HG03565 (cell line): Measurements from ENCODE around the gene NOBOX.
"Not testable (repeated sequence)": the region's sequence is repeated elsewhere in the genome, so short reads cannot be mapped to it uniquely, and the experiment has no call there.

Source experiments
- ATAC-seq: cut with Tn5 transposase; IDR thresholded peaks from one replicate; pipeline ENCODE4 v1.9.1; 2021; ENCODE audit warnings: mild to moderate bottlenecking, moderate library complexity; ENCODE audit not compliant: unreplicated experiment

Gene NOBOX

GRCh38 chr7:144403649-144404061 lies at the start of gene NOBOX:
NOBOX (minus strand) TSS chr7:144403693.
- ATAC-seq, result no peak

DNA sequence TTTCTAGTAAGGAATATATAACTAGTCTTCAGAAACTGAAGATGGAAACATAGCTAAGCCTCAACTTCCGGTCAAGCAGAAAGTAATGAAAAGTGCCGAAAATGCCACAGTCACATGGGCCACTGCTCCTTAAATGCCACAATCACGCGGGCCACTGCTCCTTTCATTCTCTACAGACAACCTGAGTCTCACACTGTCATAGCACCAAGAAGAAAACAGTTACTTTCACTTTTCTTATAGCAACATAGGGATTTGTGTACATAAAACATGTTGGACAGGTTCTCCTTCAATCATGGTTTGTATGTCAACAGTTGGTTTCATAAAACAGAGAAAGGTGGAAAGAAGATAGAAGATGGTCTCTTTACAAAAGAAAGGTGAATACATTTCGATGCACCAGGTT lies 48.6 kb upstream of the NOBOX start:
- peak; percentile 55 for ATAC-seq

DNA sequence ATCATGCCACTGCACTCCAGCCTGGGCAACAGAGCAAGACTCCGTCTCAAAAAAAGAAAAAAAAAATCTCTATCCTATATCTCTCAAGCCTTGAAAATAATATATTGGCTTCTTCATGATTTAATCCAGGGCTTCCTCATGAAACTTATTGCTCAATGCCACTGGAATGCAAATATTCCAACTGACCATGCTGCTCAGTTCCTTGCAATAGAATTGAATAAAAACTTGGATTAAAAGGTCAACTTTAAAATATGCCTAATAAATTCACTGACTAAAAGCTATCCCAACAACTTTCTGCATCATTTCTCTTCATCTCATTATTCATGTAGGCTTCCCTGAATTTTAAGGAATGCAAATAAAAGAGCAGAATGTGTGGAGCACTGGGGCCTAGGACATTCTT lies 42.1 kb upstream of the NOBOX start:
- ATAC-seq, result no peak

GRCh38 chr7:144439717-144440205 lies 36.3 kb upstream of the NOBOX start:
- no peak for ATAC-seq

GRCh38 chr7:144438759-144439158 lies 35.3 kb upstream of the NOBOX start:
- ATAC-seq, result no peak

DNA sequence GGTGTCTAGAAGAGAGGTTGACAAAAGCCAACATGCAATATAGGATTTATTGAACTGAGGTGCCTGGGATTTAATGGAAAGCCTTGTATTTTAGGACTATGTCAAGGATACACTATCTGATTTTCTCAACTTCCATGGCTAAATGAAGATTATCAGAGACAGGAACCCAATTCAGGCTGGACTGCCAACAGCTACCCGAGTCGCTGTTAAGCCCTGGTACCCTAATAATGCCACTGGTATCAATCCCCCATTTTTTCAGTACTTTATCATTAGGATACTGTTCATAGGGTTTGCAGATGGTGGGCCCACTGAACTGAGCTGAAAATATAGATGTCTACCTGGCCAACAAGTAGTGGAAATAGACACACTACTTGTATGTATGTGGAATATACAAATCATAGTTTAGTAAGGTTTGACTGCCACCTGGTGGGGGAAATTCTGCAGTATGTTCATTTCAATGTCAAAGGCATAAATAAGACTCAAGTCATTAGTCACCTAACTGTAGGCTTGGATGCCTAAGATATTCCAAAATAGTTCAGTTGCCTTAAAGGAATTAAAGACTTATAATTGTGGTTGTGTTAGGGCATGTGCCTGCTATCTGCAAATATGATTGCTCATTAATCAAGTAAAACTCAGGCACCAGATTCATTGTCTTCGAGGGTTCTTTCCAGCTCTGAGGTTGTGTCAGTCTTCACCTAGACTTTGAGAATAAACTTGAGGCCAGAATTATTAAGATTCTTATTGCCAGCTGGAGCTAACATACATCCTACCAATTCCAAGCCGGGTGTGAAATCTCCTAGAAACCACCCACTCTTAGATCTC lies 34.1 kb upstream of the NOBOX start:
- peak; percentile 84 for ATAC-seq

- no peak for ATAC-seq
Observed at GRCh38 chr7:144436500-144436899, 33.0 kb upstream of the NOBOX start.

DNA sequence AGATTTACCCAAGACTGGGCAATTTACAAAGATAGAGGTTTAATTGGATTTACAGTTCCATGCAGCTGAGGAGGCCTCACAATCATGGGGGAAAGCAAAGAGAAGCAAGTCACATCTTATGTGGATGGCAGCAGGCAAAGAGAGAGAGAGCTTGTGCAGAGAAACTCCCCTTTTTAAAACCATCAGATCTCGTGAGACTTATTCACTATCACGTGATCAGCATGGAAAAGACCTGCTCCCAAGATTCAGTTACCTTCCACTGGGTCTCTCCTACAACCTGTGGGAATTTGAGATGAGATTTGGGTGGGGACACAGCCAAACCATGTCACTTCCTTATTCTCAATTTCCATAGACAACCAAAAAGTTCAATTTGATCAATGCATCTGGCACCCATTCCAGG lies 24.9 kb upstream of the NOBOX start:
- ATAC-seq, result no peak

- ATAC-seq, result not testable (repeated sequence)
Observed at GRCh38 chr7:144427539-144427938, 24.0 kb upstream of the NOBOX start.

GRCh38 chr7:144418931-144419330 lies 15.4 kb upstream of the NOBOX start:
- not testable (repeated sequence) for ATAC-seq

DNA sequence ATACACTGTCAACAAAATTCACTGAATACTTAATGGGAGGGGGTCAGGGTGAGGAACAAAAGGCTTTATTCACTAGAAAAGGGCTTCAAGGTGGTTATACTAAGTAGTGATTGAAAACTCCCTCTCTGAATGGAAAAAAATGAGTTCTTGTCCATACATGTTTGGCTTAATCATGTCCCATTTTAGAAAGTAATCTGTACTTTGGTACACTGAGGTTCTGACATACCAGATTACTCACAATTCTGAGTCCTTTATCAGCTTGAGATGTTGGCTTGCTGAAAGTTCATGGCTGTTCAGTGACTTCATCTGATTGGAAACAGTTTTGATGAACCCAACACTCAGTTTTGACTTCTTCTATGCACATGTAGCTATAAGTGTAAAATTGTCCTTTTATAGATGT lies 12.8 kb upstream of the NOBOX start:
- ATAC-seq, result no peak

- no peak for ATAC-seq
Observed at GRCh38 chr7:144415858-144416257, 12.4 kb upstream of the NOBOX start.

GRCh38 chr7:144414815-144415214 lies 11.3 kb upstream of the NOBOX start:
- no peak for ATAC-seq

GRCh38 chr7:144410441-144410840 lies 6.9 kb upstream of the NOBOX start:
- ATAC-seq, result no peak

DNA sequence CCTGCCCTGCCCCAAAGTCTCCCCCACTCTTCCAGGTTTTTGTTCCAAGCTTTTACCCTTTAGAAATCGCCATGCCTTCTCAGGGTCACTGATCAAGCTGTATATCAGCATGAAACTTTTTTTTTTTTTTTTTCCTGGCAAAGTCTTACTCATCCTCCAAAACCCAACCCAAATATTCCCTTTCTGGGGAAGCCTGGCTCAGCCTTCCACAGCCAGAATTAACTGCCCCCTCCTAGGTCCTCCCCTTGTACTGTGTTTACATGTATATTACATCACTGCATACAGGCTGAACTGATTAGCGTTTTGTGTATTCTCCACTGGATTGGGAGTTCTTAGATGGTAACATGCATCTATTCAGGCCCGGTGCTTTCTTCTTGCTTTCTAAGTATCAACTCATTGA lies 4.6 kb upstream of the NOBOX start:
- ATAC-seq, result no peak

- ATAC-seq, result no peak
Observed at GRCh38 chr7:144407266-144407931, 3.9 kb upstream of the NOBOX start.

DNA sequence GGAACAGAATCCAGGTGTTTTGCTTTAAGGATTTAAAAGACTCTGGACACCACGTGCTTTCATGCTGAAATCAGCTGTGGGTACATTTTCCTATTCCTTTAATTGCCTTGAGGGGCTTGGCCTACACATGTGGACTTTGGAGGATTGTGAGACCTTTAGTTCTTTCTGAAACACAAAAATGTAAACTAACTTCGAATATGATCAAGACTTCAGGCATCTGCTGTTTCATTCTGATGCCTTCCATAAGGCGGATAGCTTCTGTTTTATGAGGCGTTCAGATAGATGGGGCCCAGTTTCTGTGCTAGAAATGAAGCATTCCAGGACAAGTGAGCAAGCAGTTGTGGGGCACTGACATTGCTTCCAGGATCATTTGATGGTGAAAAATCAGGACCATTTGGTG lies 1.5 kb upstream of the NOBOX start:
- no peak for ATAC-seq

- no peak for ATAC-seq
Observed at GRCh38 chr7:144403102-144403501, 391 bp downstream of the NOBOX start.

- no peak for ATAC-seq
Observed at GRCh38 chr7:144401490-144401889, 2.0 kb downstream of the NOBOX start.

DNA sequence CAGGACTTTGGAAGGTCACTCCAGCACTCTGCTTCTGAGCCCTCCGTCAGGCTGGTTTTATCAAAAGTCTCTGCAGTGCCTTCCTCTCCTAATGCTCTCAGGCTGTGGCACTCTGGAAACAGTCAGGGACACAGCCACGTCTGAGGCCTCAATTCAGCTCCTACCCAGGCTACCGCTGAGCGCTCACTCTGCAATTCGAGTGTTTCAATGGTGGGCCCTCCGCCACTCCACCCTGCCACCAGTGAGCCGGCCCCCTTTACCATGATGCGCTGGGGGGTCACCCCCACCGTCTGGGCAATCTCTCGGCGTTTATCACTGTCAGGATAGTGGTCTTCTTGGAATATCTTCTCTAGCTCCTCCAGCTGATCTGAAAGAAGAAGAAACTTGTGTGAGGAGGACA lies 3.5 kb downstream of the NOBOX start:
- ATAC-seq, result no peak

- ATAC-seq, result no peak
Observed at GRCh38 chr7:144398911-144399310, 4.6 kb downstream of the NOBOX start.

DNA sequence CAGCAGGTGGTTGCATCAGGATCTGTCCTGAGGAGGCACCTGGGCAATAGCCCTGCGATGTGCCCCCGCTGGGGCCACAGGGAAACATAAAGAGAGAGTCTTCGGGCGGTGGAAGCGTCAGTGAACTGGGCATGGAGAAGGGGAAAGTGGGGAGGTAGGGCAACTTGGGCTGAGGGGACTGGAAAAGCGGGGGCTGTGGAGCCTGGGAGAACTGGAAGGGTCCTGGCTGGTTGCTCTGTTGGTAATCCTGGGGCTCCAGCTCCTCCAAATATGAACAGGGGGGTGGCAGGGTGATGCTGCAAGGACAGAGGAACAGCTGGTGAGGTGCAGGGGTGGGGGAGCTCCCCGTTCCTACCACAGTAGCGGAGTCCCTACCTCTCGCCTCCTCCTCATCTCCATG lies 5.2 kb downstream of the NOBOX start:
- ATAC-seq, result no peak
